Calu3 (cell line): Measurements from ENCODE around the gene FBXL17. TPM values are rescaled to one million over a fixed set of nuclear protein-coding genes. Genes with fewer than 3 reads are reported as not detected.

ENCODE experiments used
- BruUV-seq: library from RNA; stranded (reverse); fragments of 400-500 nt; replicated peaks from 2 replicates; lab custom pipeline; 2021; lab: Mats Ljungman, UMichigan
- CTCF ChIA-PET: fragments of 300-600 bp; sonication (Branson Sonifier 250); formaldehyde crosslinking; loops from one replicate; lab custom pipeline; 2022; ENCODE audit warnings: antibody characterized with exemption; lab: Charles Lee
- DNase-seq: peaks from one replicate; pipeline ENCODE4 v3.0.0; 2022
- H3K27ac Mint-ChIP-seq: one replicate; pipeline ENCODE4 v1.8.0; 2022; ENCODE audit warnings: mixed read lengths; ENCODE audit not compliant: unreplicated experiment
- H3K27me3 Mint-ChIP-seq: one replicate; pipeline ENCODE4 v1.8.0; 2022; ENCODE audit warnings: mixed read lengths; ENCODE audit not compliant: unreplicated experiment
- H3K36me3 Mint-ChIP-seq: one replicate; pipeline ENCODE4 v1.8.0; 2022; ENCODE audit warnings: mild to moderate bottlenecking, moderate library complexity, mixed read lengths; ENCODE audit not compliant: insufficient read depth, unreplicated experiment
- H3K4me1 Mint-ChIP-seq: one replicate; pipeline ENCODE4 v1.8.0; 2022; ENCODE audit warnings: mild to moderate bottlenecking, low read depth, mixed read lengths; ENCODE audit not compliant: unreplicated experiment
- H3K4me3 Mint-ChIP-seq: one replicate; pipeline ENCODE4 v1.8.0; 2022; ENCODE audit warnings: mild to moderate bottlenecking, low read depth, moderate library complexity, mixed read lengths; ENCODE audit not compliant: unreplicated experiment
- H3K9me3 Mint-ChIP-seq: one replicate; pipeline ENCODE4 v1.8.0; 2022; ENCODE audit warnings: low read depth, mixed read lengths; ENCODE audit not compliant: unreplicated experiment
- intact Hi-C: fragments of 100-400 bp; cut with micrococcal nuclease; formaldehyde crosslinking; loops from one replicate; pipeline ENCODE4 v1.10.0; 2022; ENCODE audit not compliant: unreplicated experiment
- total RNA-seq: library from RNA; stranded (reverse); gene quantifications from 2 replicates; pipeline ENCODE4 v1.2.3, GENCODE V29; 2022
- TF ChIP-seq, protein P1 (sequence below): fragments of 200-600 bp; IDR thresholded peaks from one replicate; pipeline ENCODE4 v1.8.0; 2022; ENCODE audit warnings: antibody characterized with exemption; ENCODE audit not compliant: unreplicated experiment

The FBXL17 gene
- total RNA-seq, 1 experiment from 2014 or later: 19.6 TPM

DNA sequence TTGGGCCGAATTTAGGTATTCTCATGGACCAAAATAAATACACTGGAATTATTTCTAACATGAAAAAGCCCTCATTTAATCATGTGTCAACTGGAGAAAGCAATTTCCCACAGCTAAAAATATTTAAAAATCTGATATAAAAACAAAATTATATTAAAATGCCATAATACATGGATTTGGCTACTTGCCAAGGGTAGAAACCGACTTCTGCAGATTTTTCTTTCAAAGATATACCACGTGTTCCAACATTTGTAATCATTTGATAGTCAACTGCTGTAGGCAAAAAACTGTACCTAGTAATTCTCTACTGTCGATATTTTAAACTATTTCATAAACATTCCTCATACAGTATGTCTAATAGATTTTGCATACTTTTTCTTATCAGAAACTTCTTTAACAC, 237.6 kb downstream of the FBXL17 start:
- no TSS peak for BruUV-seq
- CTCF ChIA-PET: interaction anchor here (0.7 kb wide), 1 partner anchor 111 kb away, joined by 3 read pairs; no protein-coding TSS in a partner anchor
- Mint-ChIP-seq H3K27ac (no peak overlapping the region), H3K36me3 (no peaks in the 10 kb centered on the region), H3K9me3 (no peaks in the 10 kb centered on the region), H3K27me3 (no peaks in the 10 kb centered on the region), H3K4me1 (no peaks in the 10 kb centered on the region), H3K4me3 (no peak overlapping the region)
- TF ChIP-seq, protein P1, sequence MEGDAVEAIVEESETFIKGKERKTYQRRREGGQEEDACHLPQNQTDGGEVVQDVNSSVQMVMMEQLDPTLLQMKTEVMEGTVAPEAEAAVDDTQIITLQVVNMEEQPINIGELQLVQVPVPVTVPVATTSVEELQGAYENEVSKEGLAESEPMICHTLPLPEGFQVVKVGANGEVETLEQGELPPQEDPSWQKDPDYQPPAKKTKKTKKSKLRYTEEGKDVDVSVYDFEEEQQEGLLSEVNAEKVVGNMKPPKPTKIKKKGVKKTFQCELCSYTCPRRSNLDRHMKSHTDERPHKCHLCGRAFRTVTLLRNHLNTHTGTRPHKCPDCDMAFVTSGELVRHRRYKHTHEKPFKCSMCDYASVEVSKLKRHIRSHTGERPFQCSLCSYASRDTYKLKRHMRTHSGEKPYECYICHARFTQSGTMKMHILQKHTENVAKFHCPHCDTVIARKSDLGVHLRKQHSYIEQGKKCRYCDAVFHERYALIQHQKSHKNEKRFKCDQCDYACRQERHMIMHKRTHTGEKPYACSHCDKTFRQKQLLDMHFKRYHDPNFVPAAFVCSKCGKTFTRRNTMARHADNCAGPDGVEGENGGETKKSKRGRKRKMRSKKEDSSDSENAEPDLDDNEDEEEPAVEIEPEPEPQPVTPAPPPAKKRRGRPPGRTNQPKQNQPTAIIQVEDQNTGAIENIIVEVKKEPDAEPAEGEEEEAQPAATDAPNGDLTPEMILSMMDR: no peak
- DNase-seq: no peak
- intact Hi-C loops: no loop called here

- intact Hi-C loops: no loop called here
- Mint-ChIP-seq H3K27me3 (no peaks in the 10 kb centered on the region), H3K4me3 (no peak overlapping the region), H3K27ac (no peak overlapping the region), H3K4me1 (no peaks in the 10 kb centered on the region), H3K36me3 (no peaks in the 10 kb centered on the region), H3K9me3 (no peaks in the 10 kb centered on the region)
- no TSS peak for BruUV-seq
- DNase-seq: no peak
- CTCF ChIA-PET: interaction anchor here (0.6 to 0.7 kb wide), 2 partner anchors 110 to 513 kb away, joined by 3 to 4 read pairs; no protein-coding TSS in a partner anchor
- TF ChIP-seq, protein P1: no peak
Observed at GRCh38 chr5:108143581-108143980, 238.3 kb downstream of the FBXL17 start.

GRCh38 chr5:108141676-108142075, 240.2 kb downstream of the FBXL17 start:
- intact Hi-C loops: no loop called here
- no peaks in the 10 kb centered on the region for H3K27me3 Mint-ChIP-seq
- H3K27ac Mint-ChIP-seq: no peak overlapping the region
- no peak overlapping the region for H3K4me3 Mint-ChIP-seq
- TF ChIP-seq, protein P1: no peak
- no peaks in the 10 kb centered on the region for H3K4me1 Mint-ChIP-seq
- CTCF ChIA-PET: no interaction called here
- no peaks in the 10 kb centered on the region for H3K36me3 Mint-ChIP-seq
- no TSS peak for BruUV-seq
- DNase-seq: no peak
- no peaks in the 10 kb centered on the region for H3K9me3 Mint-ChIP-seq

DNA sequence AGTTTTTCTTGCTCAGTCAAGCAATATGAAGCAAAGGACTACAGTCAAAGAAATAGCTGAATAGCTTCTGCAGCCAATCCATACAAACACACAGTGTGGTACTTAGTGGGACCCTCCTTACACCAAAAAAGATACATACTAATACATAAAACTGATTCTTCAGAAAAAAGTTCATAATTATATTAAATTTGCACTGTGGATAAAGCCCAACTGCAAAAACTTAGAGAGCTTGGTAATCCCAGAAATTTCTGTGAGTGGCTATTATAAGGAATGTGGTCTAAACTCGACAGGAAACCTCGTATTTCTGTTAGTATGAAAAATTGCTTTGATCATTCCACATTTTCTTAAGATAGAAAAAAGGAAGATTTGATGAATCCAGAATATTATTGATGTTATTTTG, 245.4 kb downstream of the FBXL17 start:
- intact Hi-C loops: no loop called here

More for the DNA sequence above, 245.4 kb downstream of the FBXL17 start:
- Mint-ChIP-seq H3K9me3 (no peaks in the 10 kb centered on the region), H3K4me3 (no peak overlapping the region), H3K27me3 (no peaks in the 10 kb centered on the region), H3K4me1 (no peaks in the 10 kb centered on the region), H3K27ac (no peak overlapping the region), H3K36me3 (no peaks in the 10 kb centered on the region)
- TF ChIP-seq, protein P1: no peak
- no peak for DNase-seq
- CTCF ChIA-PET: no interaction called here
- no TSS peak for BruUV-seq
